Right lobe of liver (tissue), 4 donors: ENCODE data around the gene FAM83F.

ENCODE experiments used
- CTCF ChIP-seq, 4 donors: fragments of 200-600 bp in 3 of 4; fragments of 450-650 bp in 1 of 4; IDR thresholded peaks; one replicate each; pipeline versions ENCODE4 v1.5.1 to v1.8.0; 2016 to 2022; ENCODE audit warnings: antibody characterized with exemption in 4 of 4, mild to moderate bottlenecking in 2 of 4
- POLR2A ChIP-seq: fragments of 450-650 bp; IDR thresholded peaks from one replicate; pipeline ENCODE4 v1.6.1; 2017; ENCODE audit warnings: antibody characterized with exemption, mild to moderate bottlenecking
- donor health status: DM: no; HTN: no; CAD: no.
- donor health status: DM: no; HTN: no; CAD: no.
- donor health status: DM: no; HTN: yes; CAD: no.

DNA sequence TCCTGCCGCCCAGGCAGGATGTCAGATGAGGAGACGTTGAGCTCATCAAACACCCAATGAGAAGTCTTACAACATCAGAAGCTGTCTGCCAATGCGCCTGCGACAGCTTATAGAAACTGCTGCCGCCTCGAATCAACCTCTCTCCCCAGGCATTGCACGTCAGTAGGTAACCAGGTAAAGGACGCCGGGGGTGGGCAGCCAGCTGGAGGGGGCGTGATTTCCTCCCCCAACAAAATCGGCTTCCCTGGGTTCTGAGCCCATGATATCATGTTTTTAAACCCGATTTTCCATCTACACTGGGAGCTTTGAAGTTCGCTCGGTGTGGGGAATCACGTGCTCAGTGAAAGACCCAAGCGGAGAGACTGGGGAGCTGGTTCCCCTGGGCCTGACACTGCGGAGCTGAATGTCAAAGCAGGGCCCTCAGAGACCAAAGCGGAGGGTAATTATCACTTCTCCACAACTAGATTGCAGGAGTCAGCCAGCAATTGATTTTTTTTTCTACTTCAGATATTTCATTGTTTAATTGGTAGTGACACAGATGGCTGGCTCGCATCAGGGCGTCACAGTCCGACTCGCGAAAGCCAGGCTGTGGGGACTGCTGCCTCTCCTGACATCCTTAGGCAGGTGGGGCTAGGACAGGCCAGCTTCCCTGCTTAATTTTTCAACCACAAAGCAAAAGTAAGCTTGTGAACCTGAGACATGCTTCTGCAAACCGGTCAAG, 15.4 kb downstream of the FAM83F start:
- TF ChIP-seq POLR2A (no peak), CTCF (IDR thresholded peaks at IDR 0.05) (no peak)
